GM12878 (cell line): ENCODE results near the gene RBM15B. TPM values are rescaled to one million over a fixed set of nuclear protein-coding genes. Genes with fewer than 3 reads are reported as not detected.

Source experiments
- ATAC-seq: fragments of 200-7000 bp; cut with Tn5 transposase; 3 replicates; pipeline ENCODE4 v1.9.1; 2020; ENCODE audit warnings: mild to moderate bottlenecking, moderate library complexity
- BruUV-seq: library from RNA; stranded (reverse); fragments of 400-500 nt; replicated peaks from 2 replicates; lab custom pipeline; 2021; lab: Mats Ljungman, UMichigan
- CTCF ChIA-PET: fragments of 300-600 bp; sonication (Branson Sonifier 250); formaldehyde crosslinking; extraction: SDS; loops from one replicate; lab custom pipeline; 2021; ENCODE audit warnings: inconsistent platforms; lab: Yijun Ruan, JAX
- POLR2A ChIA-PET: fragments of 350-600 bp; formaldehyde crosslinking; extraction: SDS; loops from one replicate; lab custom pipeline; 2021; ENCODE audit warnings: inconsistent platforms; lab: Charles Lee
- RAD21 ChIA-PET: fragments of 300-600 bp; sonication (Branson Sonifier 250); formaldehyde crosslinking; loops from one replicate; lab custom pipeline; 2023; ENCODE audit warnings: antibody characterized with exemption; ENCODE audit not compliant: unreplicated experiment; lab: Charles Lee
- SMC1A ChIA-PET: fragments of 300-600 bp; sonication (Branson Sonifier 250); formaldehyde crosslinking; loops from one replicate; lab custom pipeline; 2023; ENCODE audit not compliant: unreplicated experiment, uncharacterized antibody; lab: Charles Lee
- DNase-seq: peaks from one replicate; pipeline ENCODE4 v3.0.0-alpha.2; 2011; ENCODE audit warnings: low read depth, low spot score
- FAIRE-seq: peaks from 3 replicates; lab custom pipeline; 2011; peaks lifted over from hg19 to GRCh38; lab: Jason Lieb, UNC
- H2AFZ ChIP-seq: 2 replicates; pipeline ENCODE4 v1.6.0; 2011; ENCODE audit warnings: low read depth, low read length, control low read depth; ENCODE audit not compliant: control insufficient read depth
- H3K27ac ChIP-seq: 2 replicates; pipeline ENCODE4 v1.5.1; 2011; ENCODE audit warnings: control low read depth; ENCODE audit not compliant: control insufficient read depth, insufficient read depth
- H3K27me3 ChIP-seq, 2 experiments: replicated peaks in 1 of 2; 2 replicates each; pipeline versions ENCODE4 v1.6.0 to v1.6.1; 2011; ENCODE audit warnings: low read length in 1 of 2; ENCODE audit not compliant: control insufficient read depth in 2 of 2, insufficient read depth in 2 of 2
- H3K36me3 ChIP-seq, 2 experiments: 2 replicates each; pipeline ENCODE4 v1.5.1; 2011; ENCODE audit warnings: low read length in 1 of 2; ENCODE audit not compliant: control insufficient read depth in 2 of 2, insufficient read depth in 2 of 2
- H3K4me1 ChIP-seq: 2 replicates; pipeline ENCODE4 v1.6.1; 2011; ENCODE audit warnings: mild to moderate bottlenecking, low read length, moderate library complexity, mixed read lengths; ENCODE audit not compliant: control insufficient read depth, insufficient read depth
- H3K4me2 ChIP-seq: 2 replicates; pipeline ENCODE4 v1.6.0; 2011; ENCODE audit warnings: control low read depth; ENCODE audit not compliant: control insufficient read depth, insufficient read depth
- H3K4me3 ChIP-seq: fragments of 200-600 bp; sonication (generic); 2 replicates; pipeline ENCODE4 v1.5.1; 2016
- H3K79me2 ChIP-seq: 2 replicates; pipeline ENCODE4 v1.6.0; 2011; ENCODE audit warnings: low read length; ENCODE audit not compliant: control insufficient read depth, insufficient read depth
- H3K9ac ChIP-seq: 2 replicates; pipeline ENCODE4 v1.8.0; 2011; ENCODE audit warnings: low read length, control low read depth, mixed read lengths; ENCODE audit not compliant: control insufficient read depth, insufficient read depth
- H3K9me3 ChIP-seq: replicated peaks from 3 replicates; pipeline ENCODE4 v1.5.1; 2011; ENCODE audit warnings: mild to moderate bottlenecking, low read length; ENCODE audit not compliant: control insufficient read depth, insufficient read depth
- H4K20me1 ChIP-seq: 2 replicates; pipeline ENCODE4 v1.6.0; 2011; ENCODE audit not compliant: control insufficient read depth, insufficient read depth
- CHD1 ChIP-seq: IDR thresholded peaks from 2 replicates; pipeline ENCODE4 v1.6.1; 2012; ENCODE audit warnings: low read depth, low read length, improper control_type of control experiment
- CREM ChIP-seq: IDR thresholded peaks from 2 replicates; pipeline ENCODE4 v1.6.1; 2014; ENCODE audit warnings: antibody characterized with exemption, low read depth
- IRF4 ChIP-seq: IDR thresholded peaks from 2 replicates; pipeline ENCODE4 v1.6.1; 2011; ENCODE audit warnings: low read depth, low read length
- NRF1 ChIP-seq: conservative IDR thresholded peaks from 2 replicates; pipeline ENCODE4 v1.6.1; 2011; ENCODE audit warnings: mild to moderate bottlenecking, low read depth, low read length, improper control_type of control experiment
- RUNX3 ChIP-seq: IDR thresholded peaks from 2 replicates; pipeline ENCODE4 v1.6.1; 2012; ENCODE audit warnings: low read length, inconsistent platforms
- SIN3A ChIP-seq: IDR thresholded peaks from 2 replicates; pipeline ENCODE4 v1.6.1; 2012; ENCODE audit warnings: low read depth, low read length, improper control_type of control experiment
- WGBS: methylation state at CpG from one replicate; pipeline ENCODE4 v1.1.6; 2016; ENCODE audit warnings: low lambda C conversion rate; ENCODE audit not compliant: insufficient replicate concordance, insufficient coverage; ENCODE audit errors: missing lambda C conversion rate; 5-methylcytosine and 5-hydroxymethylcytosine counted together
- in situ Hi-C: fragments of 300-500 bp; cut with MboI; formaldehyde crosslinking; loops from 9 replicates; pipeline ENCODE4 v1.14.3; 2018; ENCODE audit warnings: mixed read lengths
- intact Hi-C: fragments of 100-400 bp; cut with micrococcal nuclease; formaldehyde crosslinking; loops from one replicate; pipeline ENCODE4 v1.14.2; 2022; ENCODE audit not compliant: unreplicated experiment
- polyA plus RNA-seq, 11 experiments: library from polyadenylated mRNA; depleted of rRNA in 4 of 11; unstranded in 6 of 11; stranded (reverse) in 5 of 11; fragments of >200 nt; fragmentation: Nextera tagmentation in 4 of 11; fragmentation: Illumina TruSeq in 1 of 11; extraction: Ambion mirVana in 4 of 11; extraction: Trizol in 1 of 11; gene quantifications; 1 replicate in 1 of 11; 2 replicates in 10 of 11; pipeline versions ENCODE4 v1.2.1 to v1.2.3, GENCODE V29; 2011 to 2016; ENCODE audit warnings: inconsistent platforms in 2 of 11, missing spikeins in 2 of 11, low read depth in 1 of 11
- total RNA-seq, 4 experiments: library from RNA; depleted of rRNA in 3 of 4; stranded (reverse); fragments of >200 nt in 3 of 4; fragmentation: Illumina TruSeq in 1 of 4; extraction: Trizol in 1 of 4; gene quantifications; 2 replicates each; pipeline versions ENCODE4 v1.2.1 to v1.2.3, GENCODE V29; 2013 to 2021
- TF ChIP-seq, protein P1 (sequence below): fragments of 450-650 bp; IDR thresholded peaks from 2 replicates; pipeline ENCODE4 v1.6.1; 2017; ENCODE audit warnings: low read depth, mild to moderate bottlenecking, moderate library complexity

Gene RBM15B
- total and polyA plus RNA-seq, 10 of the 15 experiments (the other 5 are each of a cell fraction or from before 2014, with no cell fraction given): 2.4 to 34.5 (median 19.1) TPM

DNA sequence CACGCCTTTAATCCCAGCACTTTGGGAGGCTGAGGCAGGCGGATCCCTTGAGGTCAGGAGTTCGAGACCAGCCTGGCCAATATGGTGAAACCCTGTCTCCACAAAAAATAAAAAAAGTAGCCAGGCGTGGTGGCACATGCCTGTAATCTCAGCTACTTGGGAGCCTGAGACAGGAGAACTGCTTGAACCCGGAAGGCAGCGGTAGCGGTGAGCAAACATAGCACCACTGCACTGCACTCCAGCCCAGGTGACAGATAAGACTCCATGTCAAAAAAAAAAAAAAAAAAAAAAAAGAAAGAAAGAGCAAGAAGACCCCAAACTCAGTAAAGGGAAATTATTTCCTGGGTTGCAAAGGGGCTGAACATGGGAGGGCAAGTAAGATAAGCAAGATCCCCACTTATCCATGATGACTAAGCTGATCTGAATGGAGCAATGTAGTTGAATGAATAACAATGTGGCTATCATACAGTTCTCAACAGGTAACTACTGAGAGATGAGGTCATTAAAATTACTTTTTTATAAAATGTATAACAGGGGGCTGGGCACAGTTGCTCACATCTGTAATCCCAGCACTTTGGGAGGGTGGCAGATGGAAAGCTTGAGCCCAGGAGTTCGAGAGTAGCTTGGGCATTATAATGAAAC is 46.0 kb downstream of the RBM15B start:
- TF ChIP-seq IRF4 (no peak), CHD1 (no peak), SIN3A (no peak), NRF1 (no peak), RUNX3 (no peak), CREM (no peak)
- TF ChIP-seq, protein P1, sequence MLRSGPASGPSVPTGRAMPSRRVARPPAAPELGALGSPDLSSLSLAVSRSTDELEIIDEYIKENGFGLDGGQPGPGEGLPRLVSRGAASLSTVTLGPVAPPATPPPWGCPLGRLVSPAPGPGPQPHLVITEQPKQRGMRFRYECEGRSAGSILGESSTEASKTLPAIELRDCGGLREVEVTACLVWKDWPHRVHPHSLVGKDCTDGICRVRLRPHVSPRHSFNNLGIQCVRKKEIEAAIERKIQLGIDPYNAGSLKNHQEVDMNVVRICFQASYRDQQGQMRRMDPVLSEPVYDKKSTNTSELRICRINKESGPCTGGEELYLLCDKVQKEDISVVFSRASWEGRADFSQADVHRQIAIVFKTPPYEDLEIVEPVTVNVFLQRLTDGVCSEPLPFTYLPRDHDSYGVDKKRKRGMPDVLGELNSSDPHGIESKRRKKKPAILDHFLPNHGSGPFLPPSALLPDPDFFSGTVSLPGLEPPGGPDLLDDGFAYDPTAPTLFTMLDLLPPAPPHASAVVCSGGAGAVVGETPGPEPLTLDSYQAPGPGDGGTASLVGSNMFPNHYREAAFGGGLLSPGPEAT: no peak
- peaks cover 5 to 26% of the 10 kb centered on the region in 2 experiments for H3K36me3 ChIP-seq
- ChIA-PET POLR2A (no interaction called here), CTCF (interaction anchor here (0.7 to 3.0 kb wide), 3 partner anchors 17 to 399 kb away, joined by 3 to 8 read pairs (median 3); no protein-coding TSS in a partner anchor), SMC1A (no interaction called here), RAD21 (no interaction called here)
- H3K4me2 ChIP-seq: no peak overlapping the region
- no peaks in the 10 kb centered on the region for H3K27me3 ChIP-seq
- no peak overlapping the region for H3K4me3 ChIP-seq
- intact Hi-C loops (no loop called here), in situ Hi-C loops (no loop called here)
- no peaks in the 10 kb centered on the region for H4K20me1 ChIP-seq
- H3K79me2 ChIP-seq: no peaks in the 10 kb centered on the region
- BruUV-seq: no TSS peak
- H3K27ac ChIP-seq: no peak overlapping the region
- H2AFZ ChIP-seq: no peak overlapping the region
- ATAC-seq (no peak), DNase-seq (no peak), FAIRE-seq (no peak)
- H3K9ac ChIP-seq: no peak overlapping the region
- WGBS: 97% methylated on average over 8 of the region's 8 CpGs
- H3K9me3 ChIP-seq: no peaks in the 10 kb centered on the region
- no peaks in the 10 kb centered on the region for H3K4me1 ChIP-seq
